ENCODE measurements around the gene UTP25.

Gene UTP25

DNA sequence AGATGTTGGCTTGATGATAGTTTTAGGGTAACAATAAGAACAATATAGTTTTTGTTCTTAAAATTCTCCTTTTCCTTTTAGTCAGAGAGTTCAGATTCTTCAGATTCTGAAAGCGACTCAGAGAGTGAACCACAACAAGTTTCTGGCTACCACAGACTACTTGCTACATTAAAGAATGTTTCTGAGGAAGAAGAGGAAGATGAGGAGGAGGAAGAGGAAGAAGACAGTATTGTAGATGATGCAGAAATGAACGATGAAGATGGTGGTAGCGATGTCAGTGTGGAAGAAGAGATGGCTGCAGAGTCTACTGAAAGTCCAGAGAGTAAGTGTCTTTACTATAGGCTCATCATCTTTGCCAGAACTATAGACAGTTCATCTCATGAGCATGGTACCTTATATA, 3.0 kb downstream of the UTP25 start:
- H3K4me3 ChIP-seq (ENCODE audit: low read depth, low read length), result no peak overlapping the region
- TF ChIP-seq, protein P1, sequence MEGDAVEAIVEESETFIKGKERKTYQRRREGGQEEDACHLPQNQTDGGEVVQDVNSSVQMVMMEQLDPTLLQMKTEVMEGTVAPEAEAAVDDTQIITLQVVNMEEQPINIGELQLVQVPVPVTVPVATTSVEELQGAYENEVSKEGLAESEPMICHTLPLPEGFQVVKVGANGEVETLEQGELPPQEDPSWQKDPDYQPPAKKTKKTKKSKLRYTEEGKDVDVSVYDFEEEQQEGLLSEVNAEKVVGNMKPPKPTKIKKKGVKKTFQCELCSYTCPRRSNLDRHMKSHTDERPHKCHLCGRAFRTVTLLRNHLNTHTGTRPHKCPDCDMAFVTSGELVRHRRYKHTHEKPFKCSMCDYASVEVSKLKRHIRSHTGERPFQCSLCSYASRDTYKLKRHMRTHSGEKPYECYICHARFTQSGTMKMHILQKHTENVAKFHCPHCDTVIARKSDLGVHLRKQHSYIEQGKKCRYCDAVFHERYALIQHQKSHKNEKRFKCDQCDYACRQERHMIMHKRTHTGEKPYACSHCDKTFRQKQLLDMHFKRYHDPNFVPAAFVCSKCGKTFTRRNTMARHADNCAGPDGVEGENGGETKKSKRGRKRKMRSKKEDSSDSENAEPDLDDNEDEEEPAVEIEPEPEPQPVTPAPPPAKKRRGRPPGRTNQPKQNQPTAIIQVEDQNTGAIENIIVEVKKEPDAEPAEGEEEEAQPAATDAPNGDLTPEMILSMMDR (IDR thresholded peaks at IDR 0.05; ENCODE audit: low read depth, low read length), result no peak
- H3K36me3 ChIP-seq, result peaks cover 52% of the 10 kb centered on the region
- DNase-seq, result no peak
- H3K9me3 ChIP-seq, result no peaks in the 10 kb centered on the region
- no peaks in the 10 kb centered on the region for H3K27me3 ChIP-seq
- H3K4me1 ChIP-seq, result no peaks in the 10 kb centered on the region

DNA sequence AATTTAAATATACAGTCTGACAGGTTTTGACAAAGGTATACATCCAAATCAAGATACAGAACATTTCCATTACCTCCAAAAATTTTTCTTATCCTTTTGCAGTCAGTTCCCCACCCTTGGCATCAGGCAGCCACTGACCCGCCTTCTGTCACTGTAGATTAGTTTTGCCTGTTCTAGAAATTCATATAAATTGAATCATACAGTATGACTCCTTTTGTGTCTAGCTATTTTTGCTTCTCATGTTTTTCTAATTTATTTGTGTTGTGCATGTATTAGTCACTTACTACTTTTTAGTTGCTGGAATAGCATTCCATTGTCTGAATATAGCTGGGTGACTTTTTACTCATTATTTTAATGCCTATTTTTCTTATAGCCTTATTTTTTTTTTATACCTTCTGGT, 3.8 kb downstream of the UTP25 start:
- Histone ChIP-seq H3K27me3 (no peaks in the 10 kb centered on the region), H3K36me3 (peaks cover 56% of the 10 kb centered on the region), H3K4me1 (no peaks in the 10 kb centered on the region), H3K4me3 (ENCODE audit: low read depth, low read length) (no peak overlapping the region), H3K9me3 (no peaks in the 10 kb centered on the region)
- DNase-seq, result no peak
- TF ChIP-seq, protein P1 (IDR thresholded peaks at IDR 0.05; ENCODE audit: low read depth, low read length), result no peak

DNA sequence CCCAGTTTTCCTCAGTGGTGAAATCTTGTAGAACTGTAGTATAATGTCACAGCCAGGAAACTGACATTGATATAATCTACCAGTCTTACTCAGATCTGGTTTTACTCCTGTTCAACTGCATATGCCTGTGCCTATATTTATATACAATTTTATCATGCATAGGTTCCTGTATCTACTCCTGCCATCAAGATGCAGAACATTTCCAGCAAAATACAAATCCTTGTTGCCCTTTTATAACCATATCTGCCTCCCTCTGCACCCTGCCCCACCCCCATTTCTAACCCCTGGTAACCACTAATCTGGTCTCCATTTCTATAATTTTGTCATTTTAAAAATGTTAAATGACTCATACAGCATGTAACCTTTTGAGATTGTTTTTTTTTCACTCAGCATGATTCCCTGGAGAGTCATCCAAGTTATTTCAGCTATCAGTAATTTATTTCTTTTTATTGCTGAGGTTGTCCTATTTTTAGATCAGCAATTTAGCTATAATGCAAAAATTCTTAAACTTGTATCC, 8.1 kb downstream of the UTP25 start:
- Histone ChIP-seq H3K9me3 (no peaks in the 10 kb centered on the region), H3K4me3 (ENCODE audit: low read depth, low read length) (no peak overlapping the region), H3K36me3 (peaks cover 94% of the 10 kb centered on the region), H3K27me3 (no peaks in the 10 kb centered on the region), H3K4me1 (no peaks in the 10 kb centered on the region)
- DNase-seq, result no peak
- TF ChIP-seq, protein P1 (IDR thresholded peaks at IDR 0.05; ENCODE audit: low read depth, low read length), result no peak

DNA sequence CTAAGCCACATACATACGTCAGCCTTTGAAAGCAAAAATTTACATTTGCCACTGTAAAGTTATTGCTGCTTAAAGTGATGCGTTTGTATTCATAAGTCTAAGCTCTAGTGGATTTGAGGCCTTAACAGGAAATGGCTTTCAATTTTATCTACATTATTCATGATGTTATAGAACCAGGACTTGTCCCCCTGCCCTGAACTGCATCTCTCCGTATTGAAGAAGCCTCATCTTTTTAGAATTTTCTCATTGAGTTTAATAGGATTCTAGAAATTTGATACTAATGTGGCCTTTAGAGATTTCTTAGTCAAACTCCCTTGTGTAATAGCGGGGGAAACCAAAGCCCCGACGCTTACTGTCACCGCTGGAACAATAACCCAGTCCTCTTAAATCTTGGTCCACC, 9.9 kb downstream of the UTP25 start:
- TF ChIP-seq, protein P1 (IDR thresholded peaks at IDR 0.05; ENCODE audit: low read depth, low read length), result no peak
- H3K36me3 ChIP-seq, result peaks cover 96% of the 10 kb centered on the region
- DNase-seq, result no peak
- H3K9me3 ChIP-seq, result no peaks in the 10 kb centered on the region
- H3K27me3 ChIP-seq, result no peaks in the 10 kb centered on the region
- H3K4me3 ChIP-seq (ENCODE audit: low read depth, low read length), result no peak overlapping the region
- H3K4me1 ChIP-seq, result no peaks in the 10 kb centered on the region

DNA sequence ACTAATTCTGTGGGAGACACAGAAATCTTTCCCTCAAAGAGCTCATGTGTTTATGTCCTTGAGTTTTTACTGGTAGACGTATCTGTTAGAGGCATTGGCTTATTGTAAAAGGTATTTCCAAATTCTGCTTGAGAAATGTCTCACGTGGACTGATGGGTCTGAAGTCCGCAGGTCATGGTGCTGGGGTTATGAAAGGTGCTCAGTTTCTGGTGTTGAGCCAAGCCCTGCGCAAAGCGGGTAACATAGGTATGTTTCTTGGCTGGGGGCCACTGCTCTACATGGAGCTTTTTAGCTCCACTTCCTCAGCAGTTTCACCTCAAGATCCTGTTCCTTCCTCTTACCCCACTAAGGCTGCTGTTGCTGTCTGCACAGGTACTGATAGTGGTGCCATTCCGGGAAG, 10.8 kb downstream of the UTP25 start:
- Histone ChIP-seq H3K4me3 (ENCODE audit: low read depth, low read length) (no peak overlapping the region), H3K9me3 (no peaks in the 10 kb centered on the region), H3K36me3 (peaks cover 96% of the 10 kb centered on the region), H3K4me1 (no peaks in the 10 kb centered on the region), H3K27me3 (no peaks in the 10 kb centered on the region)
- DNase-seq, result no peak
- TF ChIP-seq, protein P1 (IDR thresholded peaks at IDR 0.05; ENCODE audit: low read depth, low read length), result no peak

DNA sequence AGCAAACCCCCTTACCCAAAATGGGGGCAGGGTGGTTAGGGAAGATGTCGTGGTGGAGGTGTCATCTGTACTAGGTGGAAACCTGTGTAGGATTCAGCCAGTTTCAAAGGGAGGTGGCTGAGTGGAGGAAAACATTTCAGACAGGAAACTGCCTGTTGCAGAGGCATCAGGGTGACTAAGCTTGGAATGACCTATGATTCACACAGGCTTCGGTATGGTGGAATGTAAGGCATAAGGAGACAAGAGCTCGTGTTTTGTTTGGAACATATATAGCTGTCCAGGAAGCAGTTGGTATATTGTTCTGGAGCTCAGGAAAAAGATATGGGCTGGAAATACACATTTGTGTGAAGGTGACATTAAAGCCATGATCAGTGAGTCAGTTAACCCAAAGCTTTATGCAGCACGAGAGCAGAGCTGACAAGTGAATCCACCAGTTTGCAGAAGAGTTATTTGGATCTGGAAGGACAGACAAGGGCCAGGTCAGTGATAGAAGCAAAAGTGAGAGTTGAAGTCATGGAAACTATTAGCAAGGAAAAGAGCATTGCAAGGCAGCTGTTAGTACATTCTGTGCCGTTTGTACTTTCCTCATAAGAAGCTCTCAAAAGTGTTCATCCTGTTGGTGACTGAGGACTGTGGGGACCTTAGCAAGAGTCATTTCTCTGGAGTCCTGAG, 12.2 kb downstream of the UTP25 start:
- no peak for DNase-seq
- Histone ChIP-seq H3K36me3 (peaks cover 88% of the 10 kb centered on the region), H3K27me3 (no peaks in the 10 kb centered on the region), H3K9me3 (no peaks in the 10 kb centered on the region), H3K4me1 (no peaks in the 10 kb centered on the region), H3K4me3 (ENCODE audit: low read depth, low read length) (no peak overlapping the region)
- TF ChIP-seq, protein P1 (IDR thresholded peaks at IDR 0.05; ENCODE audit: low read depth, low read length), result no peak

Measured in BE2C (cell line).